ENCODE results near the gene RPAP3.

RPAP3 gene, protein sequence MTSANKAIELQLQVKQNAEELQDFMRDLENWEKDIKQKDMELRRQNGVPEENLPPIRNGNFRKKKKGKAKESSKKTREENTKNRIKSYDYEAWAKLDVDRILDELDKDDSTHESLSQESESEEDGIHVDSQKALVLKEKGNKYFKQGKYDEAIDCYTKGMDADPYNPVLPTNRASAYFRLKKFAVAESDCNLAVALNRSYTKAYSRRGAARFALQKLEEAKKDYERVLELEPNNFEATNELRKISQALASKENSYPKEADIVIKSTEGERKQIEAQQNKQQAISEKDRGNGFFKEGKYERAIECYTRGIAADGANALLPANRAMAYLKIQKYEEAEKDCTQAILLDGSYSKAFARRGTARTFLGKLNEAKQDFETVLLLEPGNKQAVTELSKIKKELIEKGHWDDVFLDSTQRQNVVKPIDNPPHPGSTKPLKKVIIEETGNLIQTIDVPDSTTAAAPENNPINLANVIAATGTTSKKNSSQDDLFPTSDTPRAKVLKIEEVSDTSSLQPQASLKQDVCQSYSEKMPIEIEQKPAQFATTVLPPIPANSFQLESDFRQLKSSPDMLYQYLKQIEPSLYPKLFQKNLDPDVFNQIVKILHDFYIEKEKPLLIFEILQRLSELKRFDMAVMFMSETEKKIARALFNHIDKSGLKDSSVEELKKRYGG

GRCh38 chr12:47705566-47706425 lies at the start of gene RPAP3:
Gene RPAP3, minus strand, starts transcription at chr12:47706030. Its CDS starts 3,190 bp downstream, at chr12:47702840.
- peak within 1 kb of the TSS; percentile 57 for H3K4me3 ChIP-seq (ENCODE audit: control insufficient read depth, low read depth, low read length)
- TF ChIP-seq, protein P1, sequence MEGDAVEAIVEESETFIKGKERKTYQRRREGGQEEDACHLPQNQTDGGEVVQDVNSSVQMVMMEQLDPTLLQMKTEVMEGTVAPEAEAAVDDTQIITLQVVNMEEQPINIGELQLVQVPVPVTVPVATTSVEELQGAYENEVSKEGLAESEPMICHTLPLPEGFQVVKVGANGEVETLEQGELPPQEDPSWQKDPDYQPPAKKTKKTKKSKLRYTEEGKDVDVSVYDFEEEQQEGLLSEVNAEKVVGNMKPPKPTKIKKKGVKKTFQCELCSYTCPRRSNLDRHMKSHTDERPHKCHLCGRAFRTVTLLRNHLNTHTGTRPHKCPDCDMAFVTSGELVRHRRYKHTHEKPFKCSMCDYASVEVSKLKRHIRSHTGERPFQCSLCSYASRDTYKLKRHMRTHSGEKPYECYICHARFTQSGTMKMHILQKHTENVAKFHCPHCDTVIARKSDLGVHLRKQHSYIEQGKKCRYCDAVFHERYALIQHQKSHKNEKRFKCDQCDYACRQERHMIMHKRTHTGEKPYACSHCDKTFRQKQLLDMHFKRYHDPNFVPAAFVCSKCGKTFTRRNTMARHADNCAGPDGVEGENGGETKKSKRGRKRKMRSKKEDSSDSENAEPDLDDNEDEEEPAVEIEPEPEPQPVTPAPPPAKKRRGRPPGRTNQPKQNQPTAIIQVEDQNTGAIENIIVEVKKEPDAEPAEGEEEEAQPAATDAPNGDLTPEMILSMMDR (conservative IDR thresholded peaks at IDR 0.05; ENCODE audit: control insufficient read depth, insufficient read depth, low read depth, low read length): peak; percentile 40
- peak; percentile 88 for DNase-seq (ENCODE audit: low read depth)

- H3K4me3 ChIP-seq (ENCODE audit: control insufficient read depth, low read depth, low read length): no peak overlapping the region
- no peak for DNase-seq (ENCODE audit: low read depth)
These were observed 49.1 kb upstream of the RPAP3 start for GRCh38 chr12:47754881-47755280.

DNA sequence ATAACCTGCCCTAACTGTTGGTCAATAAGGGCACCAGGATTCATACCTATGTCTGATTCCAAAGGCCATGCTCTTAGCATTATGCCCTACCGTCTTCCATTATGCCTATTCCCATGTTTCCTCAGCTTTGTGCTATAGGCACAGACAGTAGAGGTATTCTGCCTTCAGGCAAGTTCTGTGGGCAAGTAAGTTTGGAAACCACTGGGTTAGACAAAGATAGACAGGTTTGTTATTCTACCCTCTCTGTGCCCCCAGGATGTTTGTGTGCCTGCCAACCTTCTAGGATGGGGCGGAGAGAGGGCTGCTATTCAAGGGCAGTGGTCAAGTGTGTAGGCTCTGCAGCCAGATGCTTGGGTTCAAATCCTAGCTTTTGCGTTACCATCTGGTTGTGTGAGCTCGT lies 48.3 kb upstream of the RPAP3 start:
- no peak overlapping the region for H3K4me3 ChIP-seq (ENCODE audit: control insufficient read depth, low read depth, low read length)
- DNase-seq (ENCODE audit: low read depth): no peak
- TF ChIP-seq, protein P1 (conservative IDR thresholded peaks at IDR 0.05; ENCODE audit: control insufficient read depth, insufficient read depth, low read depth, low read length): no peak

More at GRCh38 chr12:47754881-47755280, 49.1 kb upstream of the RPAP3 start:
- TF ChIP-seq, protein P1 (conservative IDR thresholded peaks at IDR 0.05; ENCODE audit: control insufficient read depth, insufficient read depth, low read depth, low read length): no peak

- H3K4me3 ChIP-seq (ENCODE audit: control insufficient read depth, low read depth, low read length): no peak overlapping the region
- DNase-seq (ENCODE audit: low read depth): no peak
- TF ChIP-seq, protein P1 (conservative IDR thresholded peaks at IDR 0.05; ENCODE audit: control insufficient read depth, insufficient read depth, low read depth, low read length): no peak
These were observed 47.5 kb upstream of the RPAP3 start for GRCh38 chr12:47753021-47754001.

GRCh38 chr12:47752552-47752951 lies 46.7 kb upstream of the RPAP3 start:
- TF ChIP-seq, protein P1 (conservative IDR thresholded peaks at IDR 0.05; ENCODE audit: control insufficient read depth, insufficient read depth, low read depth, low read length): no peak
- DNase-seq (ENCODE audit: low read depth): peak; percentile 63
- no peak overlapping the region for H3K4me3 ChIP-seq (ENCODE audit: control insufficient read depth, low read depth, low read length)
